Lung (tissue), 16 donors: ENCODE results near the gene CCDC167. TPM values are rescaled to one million over a fixed set of nuclear protein-coding genes. Genes with fewer than 3 reads are reported as not detected.
A peak's percentile ranks its signal among the peaks of the same experiment; 100 is the strongest.

Source experiments
- ATAC-seq: fragments of 200-7000 bp; cut with Tn5 transposase; one replicate; pipeline ENCODE4 v1.9.1; 2020; ENCODE audit warnings: moderate number of reproducible peaks; ENCODE audit not compliant: insufficient read depth, low FRiP score
- DNase-seq, 3 donors: peaks; one replicate each; pipeline ENCODE4 v3.0.0-alpha.2; 2013 to 2017
- H3K27ac ChIP-seq, 2 donors: one replicate each; pipeline ENCODE4 v1.5.1; 2013; ENCODE audit warnings: mild to moderate bottlenecking in 2 of 2, moderate library complexity in 2 of 2, control low read depth in 1 of 2, inconsistent platforms in 1 of 2, low read depth in 1 of 2, low read length in 1 of 2
- H3K27me3 ChIP-seq, 3 donors: one replicate each; pipeline ENCODE4 v1.5.1; 2013; ENCODE audit warnings: low read length in 2 of 3; ENCODE audit not compliant: control insufficient read depth in 3 of 3, insufficient read depth in 3 of 3
- H3K36me3 ChIP-seq, 4 donors: one replicate each; pipeline ENCODE4 v1.5.1; 2013; ENCODE audit warnings: low read length in 4 of 4, mild to moderate bottlenecking in 1 of 4, moderate library complexity in 1 of 4; ENCODE audit not compliant: control insufficient read depth in 4 of 4, insufficient read depth in 4 of 4
- H3K4me1 ChIP-seq, 5 donors: one replicate each; pipeline ENCODE4 v1.5.1; 2013; ENCODE audit warnings: low read length in 5 of 5, mild to moderate bottlenecking in 2 of 5, moderate library complexity in 1 of 5; ENCODE audit not compliant: control insufficient read depth in 5 of 5, insufficient read depth in 5 of 5
- H3K4me3 ChIP-seq: one replicate; pipeline ENCODE4 v1.5.1; 2013; ENCODE audit warnings: mild to moderate bottlenecking, control low read depth, moderate library complexity
- H3K9ac ChIP-seq, 2 donors: one replicate each; pipeline ENCODE4 v1.5.1; 2013; ENCODE audit warnings: low read length in 2 of 2, control low read depth in 1 of 2; ENCODE audit not compliant: insufficient read depth in 1 of 2
- H3K9me3 ChIP-seq, 4 donors: one replicate each; pipeline ENCODE4 v1.5.1; 2013; ENCODE audit warnings: low read length in 3 of 4, mild to moderate bottlenecking in 1 of 4, moderate library complexity in 1 of 4; ENCODE audit not compliant: control insufficient read depth in 4 of 4, insufficient read depth in 3 of 4
- WGBS, 2 donors: extraction: QIAGEN DNeasy Blood & Tissue Kit; methylation state at CpG; one replicate each; pipeline ENCODE4 v1.1.7; 2013; 5-methylcytosine and 5-hydroxymethylcytosine counted together
- long read RNA-seq, 5 donors: transcript quantifications; one replicate each; lab custom pipeline, GENCODE V29; 2026
- polyA plus RNA-seq, 2 donors: library from polyadenylated mRNA; stranded (reverse); fragments of 200-250 nt; gene quantifications; one replicate each; pipeline ENCODE4 v1.2.1, GENCODE V29; 2013
- total RNA-seq, 2 donors: library from RNA; depleted of rRNA in 1 of 2; stranded (reverse); fragments of >200 nt in 1 of 2; gene quantifications; one replicate each; pipeline ENCODE4 v1.2.1, GENCODE V29; 2014 to 2021
- TF ChIP-seq, protein P1 (sequence below): IDR thresholded peaks from 2 replicates; pipeline ENCODE4 v1.5.1; 2012; ENCODE audit warnings: mild to moderate bottlenecking; ENCODE audit errors: control extremely low read depth, extremely low read depth
- donor health status: control.
- donor health status: control.
- donor health status: Bipolar disorder and iron deficiency.
- donor health status: healthy.
- donor health status: DM: yes; HTN: yes; CAD: no.

The CCDC167 gene
- total RNA-seq (10 to 100 TPM; 13.4 to 19.3 TPM), polyA plus RNA-seq (10 to 100 TPM; 26.8 to 54.6 TPM)
- long read RNA-seq, donor 1, transcript CCDC167-201 (4 exons, 619 nt): major isoform, 27 of 35 reads
- long read RNA-seq, donor 1, partial matches to known transcripts: 8 of 35 reads
- long read RNA-seq, donor 1, other reads (novel, unspliced or antisense): 0 of 35 reads
- long read RNA-seq, donor 2, transcript CCDC167-201 (4 exons, 619 nt): major isoform, 17 of 17 reads
- long read RNA-seq, donor 2, partial matches to known transcripts: 0 of 17 reads
- long read RNA-seq, donor 2, other reads (novel, unspliced or antisense): 0 of 17 reads
- long read RNA-seq, donor 3, transcript CCDC167-201 (4 exons, 619 nt): major isoform, 24 of 24 reads
- long read RNA-seq, donor 3, partial matches to known transcripts: 0 of 24 reads
- long read RNA-seq, donor 3, other reads (novel, unspliced or antisense): 0 of 24 reads
- long read RNA-seq, donor 4, transcript CCDC167-201 (4 exons, 619 nt): major isoform, 26 of 34 reads
- long read RNA-seq, donor 4, partial matches to known transcripts: 8 of 34 reads
- long read RNA-seq, donor 4, other reads (novel, unspliced or antisense): 0 of 34 reads
- long read RNA-seq, donor 5, transcript CCDC167-201 (4 exons, 619 nt): major isoform, 29 of 29 reads
- long read RNA-seq, donor 5, partial matches to known transcripts: 0 of 29 reads
- long read RNA-seq, donor 5, other reads (novel, unspliced or antisense): 0 of 29 reads

- DNase-seq: peak; percentile 98 to 99 (median 99)
Observed at GRCh38 chr6:37499433-37500293, at the start of gene CCDC167. CCDC167 (minus strand) TSS chr6:37499893; CDS start chr6:37499863, 30 bp downstream.

GRCh38 chr6:37549154-37549553 lies 49.5 kb upstream of the CCDC167 start:
- no peak for ATAC-seq
- Histone ChIP-seq H3K36me3 (no peaks in the 10 kb centered on the region), H3K9me3 (peaks cover 0 to 3% (median 0%) of the 10 kb centered on the region in 4 donors), H3K27me3 (no peaks in the 10 kb centered on the region), H3K9ac (no peak overlapping the region), H3K27ac (no peak overlapping the region), H3K4me1 (peaks cover 0 to 27% (median 8%) of the 10 kb centered on the region in 5 donors), H3K4me3 (no peak overlapping the region)
- TF ChIP-seq, protein P1, sequence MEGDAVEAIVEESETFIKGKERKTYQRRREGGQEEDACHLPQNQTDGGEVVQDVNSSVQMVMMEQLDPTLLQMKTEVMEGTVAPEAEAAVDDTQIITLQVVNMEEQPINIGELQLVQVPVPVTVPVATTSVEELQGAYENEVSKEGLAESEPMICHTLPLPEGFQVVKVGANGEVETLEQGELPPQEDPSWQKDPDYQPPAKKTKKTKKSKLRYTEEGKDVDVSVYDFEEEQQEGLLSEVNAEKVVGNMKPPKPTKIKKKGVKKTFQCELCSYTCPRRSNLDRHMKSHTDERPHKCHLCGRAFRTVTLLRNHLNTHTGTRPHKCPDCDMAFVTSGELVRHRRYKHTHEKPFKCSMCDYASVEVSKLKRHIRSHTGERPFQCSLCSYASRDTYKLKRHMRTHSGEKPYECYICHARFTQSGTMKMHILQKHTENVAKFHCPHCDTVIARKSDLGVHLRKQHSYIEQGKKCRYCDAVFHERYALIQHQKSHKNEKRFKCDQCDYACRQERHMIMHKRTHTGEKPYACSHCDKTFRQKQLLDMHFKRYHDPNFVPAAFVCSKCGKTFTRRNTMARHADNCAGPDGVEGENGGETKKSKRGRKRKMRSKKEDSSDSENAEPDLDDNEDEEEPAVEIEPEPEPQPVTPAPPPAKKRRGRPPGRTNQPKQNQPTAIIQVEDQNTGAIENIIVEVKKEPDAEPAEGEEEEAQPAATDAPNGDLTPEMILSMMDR: no peak
- 86 to 97% methylated on average over 7 of the region's 7 CpGs for WGBS, 2 donors
- no peak for DNase-seq

More at GRCh38 chr6:37499433-37500293, at the start of gene CCDC167:
- TF ChIP-seq, protein P1: no peak
- Histone ChIP-seq H3K9ac (peak within 1 kb of the TSS; percentile 57 to 81), H3K27ac (no peak within 1 kb of the TSS), H3K9me3 (no peaks in the 10 kb centered on the region), H3K36me3 (no peaks in the 10 kb centered on the region), H3K4me1 (peaks cover 0 to 5% (median 3%) of the 10 kb centered on the region in 5 donors), H3K4me3 (peak within 1 kb of the TSS; percentile 76), H3K27me3 (no peaks in the 10 kb centered on the region)
- 1 to 3% methylated on average over 34 to 38 of the region's 38 CpGs for WGBS, 2 donors
- ATAC-seq: peak; percentile 97

GRCh38 chr6:37548067-37548674 lies 48.5 kb upstream of the CCDC167 start:
- ATAC-seq (no peak), DNase-seq (no peak)
- Histone ChIP-seq H3K27me3 (no peaks in the 10 kb centered on the region), H3K9ac (no peak overlapping the region), H3K4me3 (no peak overlapping the region), H3K27ac (no peak overlapping the region), H3K4me1 (peaks cover 0 to 24% (median 8%) of the 10 kb centered on the region in 5 donors), H3K36me3 (no peaks in the 10 kb centered on the region), H3K9me3 (peaks cover 0 to 3% (median 0%) of the 10 kb centered on the region in 4 donors)
- TF ChIP-seq, protein P1: no peak
- 79 to 81% methylated on average over 8 of the region's 8 CpGs for WGBS, 2 donors
